Urinary bladder (tissue), 4 donors: Measurements from ENCODE around the gene SYNE1. TPM values are rescaled to one million over a fixed set of nuclear protein-coding genes. Genes with fewer than 3 reads are reported as not detected.
"Not testable (repeated sequence)": the region's sequence is repeated elsewhere in the genome, so short reads cannot be mapped to it uniquely, and the experiment has no call there.

ENCODE experiments used
- DNase-seq: peaks from one replicate; pipeline ENCODE4 v3.0.0-alpha.2; 2015; ENCODE audit errors: extremely low spot score
- H3K27ac ChIP-seq: one replicate; pipeline ENCODE4 v1.5.1; 2013; ENCODE audit warnings: low read depth, mild to moderate bottlenecking, moderate library complexity
- H3K36me3 ChIP-seq: one replicate; pipeline ENCODE4 v1.6.1; 2013; ENCODE audit warnings: mild to moderate bottlenecking, moderate library complexity; ENCODE audit not compliant: insufficient read depth
- H3K4me1 ChIP-seq: one replicate; pipeline ENCODE4 v1.6.1; 2013; ENCODE audit warnings: mild to moderate bottlenecking, moderate library complexity; ENCODE audit not compliant: insufficient read depth
- H3K4me3 ChIP-seq: one replicate; pipeline ENCODE4 v1.5.1; 2013; ENCODE audit warnings: low read depth, low read length
- WGBS: extraction: QIAGEN DNeasy Blood & Tissue Kit; methylation state at CpG from one replicate; pipeline ENCODE4 v1.1.7; 2013; 5-methylcytosine and 5-hydroxymethylcytosine counted together
- polyA plus RNA-seq: library from polyadenylated mRNA; stranded (reverse); fragments of 200-250 nt; gene quantifications from one replicate; pipeline ENCODE4 v1.2.3, GENCODE V29; 2013
- total RNA-seq: library from RNA; depleted of rRNA; stranded (reverse); fragments of >200 nt; gene quantifications from one replicate; pipeline ENCODE4 v1.2.3, GENCODE V29; 2014
- donor health status: healthy with polysubstance abuse.
- donor health status: healthy.

SYNE1 gene
- total and polyA plus RNA-seq, 2 donors: 41.9 to 266 TPM

GRCh38 chr6:152164957-152165356 lies 472.2 kb downstream of the SYNE1 start:
- 97% methylated on average over 5 of the region's 5 CpGs for WGBS
- DNase-seq: no peak
- Histone ChIP-seq H3K4me3 (no peak overlapping the region), H3K27ac (no peak overlapping the region), H3K4me1 (no peaks in the 10 kb centered on the region), H3K36me3 (no peaks in the 10 kb centered on the region)

DNA sequence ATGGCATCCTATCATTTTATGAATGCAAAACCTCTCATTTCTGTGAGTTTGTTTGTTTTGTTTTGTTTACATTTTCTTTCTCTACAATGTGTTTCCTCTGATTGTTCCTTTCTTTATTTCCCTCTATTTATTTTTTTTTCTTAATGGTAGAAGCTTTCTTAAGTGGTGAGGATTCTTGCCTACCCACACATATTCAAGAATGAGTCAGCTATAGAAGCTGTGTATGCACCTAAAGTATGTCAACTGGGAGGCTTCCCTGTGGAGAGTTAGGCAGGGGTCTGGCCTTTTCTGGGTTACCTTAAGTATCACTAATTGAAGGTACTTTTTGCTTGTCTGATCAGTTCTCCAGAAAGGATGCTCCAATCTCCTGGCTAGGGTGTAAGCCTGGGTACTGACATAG lies 475.7 kb downstream of the SYNE1 start:
- H3K4me1 ChIP-seq: no peaks in the 10 kb centered on the region
- no peaks in the 10 kb centered on the region for H3K36me3 ChIP-seq
- DNase-seq: no peak
- H3K27ac ChIP-seq: no peak overlapping the region
- H3K4me3 ChIP-seq: no peak overlapping the region

DNA sequence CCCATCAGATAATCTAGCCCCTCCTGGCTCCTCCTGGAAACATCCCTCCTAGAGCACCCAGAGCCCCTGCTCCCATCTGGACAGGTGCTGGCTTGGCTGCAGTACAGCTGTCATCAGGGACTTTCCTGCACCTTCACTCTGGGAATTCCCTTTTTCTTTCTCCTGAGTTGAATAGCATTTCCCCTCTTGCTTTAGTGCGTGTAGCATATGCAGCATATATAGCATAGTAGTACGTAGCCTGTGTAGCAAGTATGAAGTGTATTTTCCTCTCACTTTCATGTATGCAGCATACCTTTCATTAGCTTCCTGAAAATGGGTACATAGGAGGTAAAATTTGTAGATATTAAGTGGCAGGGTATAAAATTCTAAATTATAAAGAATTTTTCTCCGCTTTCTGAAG lies 476.8 kb downstream of the SYNE1 start:
- DNase-seq: no peak
- Histone ChIP-seq H3K4me1 (no peaks in the 10 kb centered on the region), H3K27ac (no peak overlapping the region), H3K36me3 (no peaks in the 10 kb centered on the region), H3K4me3 (no peak overlapping the region)
- WGBS: 92% methylated on average over 3 of the region's 3 CpGs

- Histone ChIP-seq H3K27ac (no peak overlapping the region), H3K4me3 (no peak overlapping the region), H3K36me3 (peaks cover 2% of the 10 kb centered on the region), H3K4me1 (no peaks in the 10 kb centered on the region)
- no peak for DNase-seq
- 84% methylated on average over 8 of the region's 8 CpGs for WGBS
These were observed 481.4 kb downstream of the SYNE1 start for GRCh38 chr6:152155792-152156191.

DNA sequence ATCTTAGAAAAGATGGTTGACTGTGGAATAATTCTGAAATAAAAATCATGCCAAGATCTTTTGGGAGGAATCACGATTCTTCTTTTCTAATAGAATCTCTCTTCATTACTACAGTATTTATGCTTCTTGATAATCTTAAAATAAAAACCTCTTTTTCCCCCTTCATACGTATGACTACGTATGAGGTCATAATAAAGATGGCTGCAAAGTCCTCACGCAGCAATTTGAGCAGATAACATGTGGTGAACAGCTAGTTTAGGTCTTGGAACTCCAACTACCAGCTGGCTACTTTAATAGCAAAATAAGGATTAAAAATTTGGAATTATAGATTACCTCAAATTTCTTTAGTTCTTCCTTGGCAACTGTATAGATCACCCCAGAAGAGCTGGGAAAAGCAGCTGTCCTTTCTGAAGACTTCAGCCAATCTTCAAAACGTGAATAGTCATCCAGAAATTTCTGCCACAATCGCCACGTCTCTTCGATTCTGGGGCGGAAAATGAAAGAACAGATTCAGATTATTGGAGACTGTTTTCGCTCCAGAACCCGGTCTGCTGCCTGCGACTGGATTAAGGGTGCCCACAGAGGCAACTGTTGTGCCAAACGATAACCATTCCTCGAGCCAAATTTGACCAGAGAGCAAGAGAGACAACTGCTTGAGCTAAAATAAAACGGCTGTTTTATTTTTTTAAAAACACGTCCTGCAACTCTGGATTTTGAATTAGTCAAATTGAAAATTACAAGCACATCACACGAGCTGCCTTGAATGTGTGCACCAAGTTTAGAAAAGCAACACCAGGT lies 482.4 kb downstream of the SYNE1 start:
- no peak for DNase-seq
- Histone ChIP-seq H3K36me3 (peaks cover 2% of the 10 kb centered on the region), H3K4me1 (no peaks in the 10 kb centered on the region), H3K27ac (no peak overlapping the region), H3K4me3 (no peak overlapping the region)
- WGBS: 92% methylated on average over 17 of the region's 17 CpGs

DNA sequence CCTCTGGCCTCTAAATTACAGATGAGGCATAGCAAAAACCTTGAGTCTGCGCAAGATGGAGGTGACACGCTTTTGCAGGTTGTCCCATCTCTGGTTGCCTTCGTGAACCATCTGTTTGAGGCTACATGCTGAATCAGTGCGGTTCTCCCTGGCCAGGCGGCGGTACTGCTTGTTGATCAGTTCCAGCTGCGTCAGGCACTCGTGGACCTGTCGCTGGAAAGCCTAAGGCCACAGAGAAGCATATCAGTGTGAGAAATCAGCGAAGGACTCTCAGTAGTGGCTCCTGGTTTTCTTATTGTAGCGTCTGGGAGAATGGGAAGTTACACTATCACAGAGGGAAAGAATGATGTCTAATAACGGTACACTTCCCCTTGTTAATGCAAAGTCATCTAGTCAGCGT lies 485.2 kb downstream of the SYNE1 start:
- Histone ChIP-seq H3K4me1 (no peaks in the 10 kb centered on the region), H3K4me3 (no peak overlapping the region), H3K36me3 (peaks cover 2% of the 10 kb centered on the region), H3K27ac (no peak overlapping the region)
- 70% methylated on average over 13 of the region's 13 CpGs for WGBS
- no peak for DNase-seq

DNA sequence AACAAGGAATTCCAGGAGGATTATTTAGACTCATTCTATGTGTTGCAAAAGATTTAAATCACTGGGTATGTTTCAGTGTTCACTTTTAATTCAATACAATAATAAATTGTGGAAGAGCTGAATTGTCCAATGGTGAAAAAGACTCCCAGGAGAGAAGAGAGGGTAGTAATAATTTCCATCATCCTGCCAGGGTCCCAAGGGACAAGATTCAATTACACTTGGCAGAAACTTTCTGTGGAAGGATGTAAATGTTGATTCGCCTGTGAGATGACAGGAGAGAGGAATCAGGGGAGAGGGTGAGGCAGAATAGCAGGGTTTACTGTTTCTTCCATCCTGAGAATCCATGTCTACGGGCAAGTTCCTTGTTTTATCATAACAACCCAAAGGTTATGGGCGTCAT lies 487.0 kb downstream of the SYNE1 start:
- Histone ChIP-seq H3K4me1 (no peaks in the 10 kb centered on the region), H3K27ac (no peak overlapping the region), H3K36me3 (peaks cover 2% of the 10 kb centered on the region), H3K4me3 (no peak overlapping the region)
- 72% methylated on average over 3 of the region's 3 CpGs for WGBS
- DNase-seq: no peak

- peaks cover 2% of the 10 kb centered on the region for H3K36me3 ChIP-seq
- no peaks in the 10 kb centered on the region for H3K4me1 ChIP-seq
- DNase-seq: no peak
- 97% methylated on average over 1 of the region's 1 CpG for WGBS
- H3K27ac ChIP-seq: no peak overlapping the region
- H3K4me3 ChIP-seq: no peak overlapping the region
These were observed 488.8 kb downstream of the SYNE1 start for GRCh38 chr6:152148412-152148811.

DNA sequence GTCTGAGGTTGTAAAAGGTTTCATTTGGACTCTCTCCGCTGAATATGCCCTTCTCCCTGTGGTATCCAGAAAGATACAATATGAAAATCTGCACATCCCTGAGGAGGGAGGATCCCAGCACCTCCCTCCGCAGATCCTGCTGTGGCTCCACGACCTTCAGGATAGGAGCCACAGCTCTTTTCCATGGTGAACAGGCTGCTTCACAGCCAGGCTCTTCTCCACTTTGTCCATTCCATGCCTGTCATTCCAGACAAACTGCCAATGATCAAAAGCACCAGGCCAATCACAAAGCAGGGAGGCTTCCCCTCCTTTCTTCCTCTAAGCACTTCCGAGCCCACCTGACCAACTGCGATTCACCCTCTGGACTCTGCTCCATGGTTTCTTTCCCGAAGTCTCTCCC lies 489.9 kb downstream of the SYNE1 start:
- no peak overlapping the region for H3K27ac ChIP-seq
- H3K4me3 ChIP-seq: no peak overlapping the region
- WGBS: 95% methylated on average over 6 of the region's 6 CpGs
- peaks cover 2% of the 10 kb centered on the region for H3K36me3 ChIP-seq
- no peak for DNase-seq
- no peaks in the 10 kb centered on the region for H3K4me1 ChIP-seq

DNA sequence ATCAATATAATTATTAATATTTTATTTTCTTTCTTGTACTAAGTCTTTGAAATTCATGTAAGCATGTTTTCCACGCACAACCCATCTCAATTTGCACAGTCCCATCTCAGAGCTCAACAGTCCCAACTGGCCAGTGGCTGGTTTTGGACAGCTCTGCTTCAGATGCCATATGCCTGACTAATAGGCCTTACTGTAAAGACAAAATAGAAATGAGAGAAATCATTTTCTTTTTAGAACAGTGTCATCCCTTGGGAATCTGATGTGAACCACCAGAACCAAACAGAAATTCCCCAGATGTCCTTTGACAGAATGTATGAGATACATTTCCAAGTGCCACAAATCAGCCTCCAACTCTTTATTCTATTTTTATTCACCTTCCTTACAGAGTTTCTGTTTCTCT lies 490.8 kb downstream of the SYNE1 start:
- Histone ChIP-seq H3K4me1 (no peaks in the 10 kb centered on the region), H3K36me3 (no peaks in the 10 kb centered on the region), H3K27ac (no peak overlapping the region), H3K4me3 (no peak overlapping the region)
- no peak for DNase-seq
- WGBS: 80% methylated on average over 1 of the region's 1 CpG

- Histone ChIP-seq H3K4me1 (no peaks in the 10 kb centered on the region), H3K4me3 (no peak overlapping the region), H3K36me3 (no peaks in the 10 kb centered on the region), H3K27ac (no peak overlapping the region)
- WGBS: 93% methylated on average over 11 of the region's 11 CpGs
- DNase-seq: no peak
These were observed 493.8 kb downstream of the SYNE1 start for GRCh38 chr6:152143359-152143758.

DNA sequence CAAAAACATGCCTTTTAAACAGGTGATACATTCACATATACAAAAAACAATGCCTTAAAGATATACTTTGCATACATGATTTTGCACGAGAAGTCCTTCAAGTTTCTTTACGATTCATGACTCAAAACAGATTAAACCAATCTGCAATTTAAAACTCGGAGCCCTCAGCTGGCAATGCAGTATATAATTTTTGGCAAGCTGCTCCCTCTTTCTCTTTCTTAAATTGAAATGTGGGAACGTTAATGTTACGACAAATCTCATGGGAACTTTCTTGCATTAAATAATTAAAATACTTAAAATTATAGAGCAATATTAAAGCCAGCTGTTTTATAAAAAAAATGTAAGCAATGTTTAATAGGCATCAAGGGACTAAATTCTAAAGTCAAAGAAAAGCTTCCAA lies 495.1 kb downstream of the SYNE1 start:
- Histone ChIP-seq H3K4me1 (no peaks in the 10 kb centered on the region), H3K27ac (no peak overlapping the region), H3K36me3 (no peaks in the 10 kb centered on the region), H3K4me3 (no peak overlapping the region)
- WGBS: 53% methylated on average over 5 of the region's 5 CpGs
- DNase-seq: no peak

GRCh38 chr6:152138344-152138743 lies 498.8 kb downstream of the SYNE1 start:
- H3K36me3 ChIP-seq, DNase-seq, H3K27ac ChIP-seq, H3K4me3 ChIP-seq, H3K4me1 ChIP-seq: not testable (repeated sequence)
- 98% methylated on average over 6 of the region's 6 CpGs for WGBS

- 82% methylated on average over 8 of the region's 8 CpGs for WGBS
These were observed 500.7 kb downstream of the SYNE1 start for GRCh38 chr6:152136449-152136825.

More at GRCh38 chr6:152136449-152136825, 500.7 kb downstream of the SYNE1 start:
- H3K4me1 ChIP-seq: no peaks in the 10 kb centered on the region
- DNase-seq: no peak
- H3K27ac ChIP-seq: no peak overlapping the region
- H3K36me3 ChIP-seq: peaks cover 4% of the 10 kb centered on the region
- H3K4me3 ChIP-seq: no peak overlapping the region
